ENCODE data around the gene C19orf12. TPM values are rescaled to one million over a fixed set of nuclear protein-coding genes. Genes with fewer than 3 reads are reported as not detected.

The C19orf12 gene
- total RNA-seq, 2 experiments from 2014 or later = 7.7 TPM

GRCh38 chr19:29662604-29663404 lies 52.3 kb downstream of the C19orf12 start:
- no peaks in the 10 kb centered on the region for H3K27me3 ChIP-seq (ENCODE audit: control insufficient read depth in 1 of 2, insufficient read depth in 2 of 2, low read length in 2 of 2)
- peak overlapping the region; percentile 92 for H3K27ac Mint-ChIP-seq
- no peaks in the 10 kb centered on the region for H3K36me3 ChIP-seq (ENCODE audit: insufficient read depth, low read length)
- no peak overlapping the region for H3K4me3 ChIP-seq (ENCODE audit: low read length)
- intact Hi-C loops (cut with DNase I, micrococcal nuclease) = loop anchor here in 1 of 2 experiments (10.0 kb wide), 1 partner anchor 1868 kb away; no protein-coding TSS in a partner anchor
- peaks cover 13% of the 10 kb centered on the region for H3K36me3 Mint-ChIP-seq (ENCODE audit: low read depth)
- H3K27ac ChIP-seq (ENCODE audit: low read depth in 1 of 2, low read length in 2 of 2) = no peak overlapping the region
- no peaks in the 10 kb centered on the region for H3K27me3 Mint-ChIP-seq
- peak overlapping the region; percentile 83 for H3K4me3 Mint-ChIP-seq
- ChIA-PET CTCF (interaction anchor here (1.3 to 3.3 kb wide), 7 partner anchors 9 to 54 kb away, joined by 3 to 13 read pairs (median 4); no protein-coding TSS in a partner anchor), POLR2A (interaction anchor here (2.2 to 5.5 kb wide), 4 partner anchors 10 to 57 kb away, joined by 9 to 32 read pairs (median 18); partner anchors contain the start of genes C19orf12 and POP4)
- TF ChIP-seq CTCF (IDR thresholded peaks at IDR 0.05) = no peak
- H3K4me1 ChIP-seq (ENCODE audit: insufficient read depth, low read length) = peaks cover 40% of the 10 kb centered on the region
- H3K9me3 ChIP-seq (ENCODE audit: control insufficient read depth in 1 of 2, insufficient read depth in 1 of 2, low read length in 2 of 2) = no peaks in the 10 kb centered on the region
- peaks cover 55% of the 10 kb centered on the region for H3K4me1 Mint-ChIP-seq (ENCODE audit: low read depth)
- DNase-seq = peak in 2 of 14 experiments; percentile 15 to 31
- no peak for ATAC-seq (ENCODE audit: poor library complexity)
- H3K9me3 Mint-ChIP-seq = no peaks in the 10 kb centered on the region

- no peak overlapping the region for H3K27ac ChIP-seq (ENCODE audit: low read depth in 1 of 2, low read length in 2 of 2)
- TF ChIP-seq CTCF (IDR thresholded peaks at IDR 0.05) = no peak
- no peaks in the 10 kb centered on the region for H3K9me3 ChIP-seq (ENCODE audit: control insufficient read depth in 1 of 2, insufficient read depth in 1 of 2, low read length in 2 of 2)
- ATAC-seq (ENCODE audit: poor library complexity) (no peak), DNase-seq (no peak)
- no peaks in the 10 kb centered on the region for H3K9me3 Mint-ChIP-seq
- ChIA-PET CTCF (interaction anchor here (1.3 to 3.3 kb wide), 7 partner anchors 9 to 54 kb away, joined by 3 to 13 read pairs (median 4); no protein-coding TSS in a partner anchor), POLR2A (interaction anchor here (2.2 to 5.5 kb wide), 4 partner anchors 10 to 56 kb away, joined by 9 to 32 read pairs (median 18); partner anchors contain the start of genes C19orf12 and POP4)
- H3K4me3 ChIP-seq (ENCODE audit: low read length) = no peak overlapping the region
- peaks cover 10% of the 10 kb centered on the region for H3K36me3 Mint-ChIP-seq (ENCODE audit: low read depth)
- H3K4me3 Mint-ChIP-seq = peak overlapping the region; percentile 83
- peaks cover 49% of the 10 kb centered on the region for H3K4me1 Mint-ChIP-seq (ENCODE audit: low read depth)
- intact Hi-C loops (cut with DNase I, micrococcal nuclease) = loop anchor here in 1 of 2 experiments (10.0 kb wide), 1 partner anchor 1867 kb away; no protein-coding TSS in a partner anchor
- no peaks in the 10 kb centered on the region for H3K36me3 ChIP-seq (ENCODE audit: insufficient read depth, low read length)
- no peaks in the 10 kb centered on the region for H3K27me3 ChIP-seq (ENCODE audit: control insufficient read depth in 1 of 2, insufficient read depth in 2 of 2, low read length in 2 of 2)
- H3K4me1 ChIP-seq (ENCODE audit: insufficient read depth, low read length) = peaks cover 35% of the 10 kb centered on the region
- no peaks in the 10 kb centered on the region for H3K27me3 Mint-ChIP-seq
- peak overlapping the region; percentile 92 for H3K27ac Mint-ChIP-seq
Observed at GRCh38 chr19:29662278-29662603, 52.8 kb downstream of the C19orf12 start.

GRCh38 chr19:29660835-29661234 lies 54.2 kb downstream of the C19orf12 start:
- POLR2A ChIA-PET = interaction anchor here (0.8 to 5.5 kb wide), 5 partner anchors 12 to 55 kb away, joined by 3 to 32 read pairs (median 9); partner anchors contain the start of gene C19orf12
- H3K27ac Mint-ChIP-seq = peak overlapping the region; percentile 80

More at GRCh38 chr19:29660835-29661234, 54.2 kb downstream of the C19orf12 start:
- H3K4me3 ChIP-seq (ENCODE audit: low read length) = no peak overlapping the region
- ATAC-seq (ENCODE audit: poor library complexity) (peak; percentile 51), DNase-seq (peak in 6 of 14 experiments; percentile 36 to 66 (median 60))
- no peaks in the 10 kb centered on the region for H3K9me3 ChIP-seq (ENCODE audit: control insufficient read depth in 1 of 2, insufficient read depth in 1 of 2, low read length in 2 of 2)
- intact Hi-C loops (cut with DNase I, micrococcal nuclease) = loop anchor here in 1 of 2 experiments (10.0 kb wide), 1 partner anchor 1866 kb away; no protein-coding TSS in a partner anchor
- CTCF ChIA-PET = interaction anchor here (1.8 to 3.3 kb wide), 3 partner anchors 12 to 56 kb away, joined by 11 to 13 read pairs (median 11); no protein-coding TSS in a partner anchor
- Mint-ChIP-seq H3K36me3 (ENCODE audit: low read depth) (no peaks in the 10 kb centered on the region), H3K9me3 (no peaks in the 10 kb centered on the region), H3K4me1 (ENCODE audit: low read depth) (peaks cover 41% of the 10 kb centered on the region), H3K4me3 (peak overlapping the region; percentile 40), H3K27me3 (no peaks in the 10 kb centered on the region)
- H3K36me3 ChIP-seq (ENCODE audit: insufficient read depth, low read length) = no peaks in the 10 kb centered on the region
- no peaks in the 10 kb centered on the region for H3K27me3 ChIP-seq (ENCODE audit: control insufficient read depth in 1 of 2, insufficient read depth in 2 of 2, low read length in 2 of 2)
- peaks cover 30% of the 10 kb centered on the region for H3K4me1 ChIP-seq (ENCODE audit: insufficient read depth, low read length)
- no peak overlapping the region for H3K27ac ChIP-seq (ENCODE audit: low read depth in 1 of 2, low read length in 2 of 2)
- no peak for TF ChIP-seq CTCF (IDR thresholded peaks at IDR 0.05)

All from CD4-positive, alpha-beta T cell (primary cell).